ENCODE data around the gene TMEM120B.
"Not testable (repeated sequence)": the region's sequence is repeated elsewhere in the genome, so short reads cannot be mapped to it uniquely, and the experiment has no call there.

Gene TMEM120B

GRCh38 chr12:121776190-121777098, 63.9 kb downstream of the TMEM120B start:
- DNase-seq, result peak; percentile 87 to 88

- no peak for DNase-seq
These were observed 66.2 kb downstream of the TMEM120B start for GRCh38 chr12:121778567-121779421.

GRCh38 chr12:121779422-121779895, 66.9 kb downstream of the TMEM120B start:
- DNase-seq, result no peak

- no peak for DNase-seq
These were observed 67.9 kb downstream of the TMEM120B start for GRCh38 chr12:121780429-121780828.

GRCh38 chr12:121781484-121781997, 69.0 kb downstream of the TMEM120B start:
- DNase-seq, result no peak

- peak; percentile 71 to 75 for DNase-seq
These were observed 69.7 kb downstream of the TMEM120B start for GRCh38 chr12:121781998-121782979.

GRCh38 chr12:121783766-121784165, 71.2 kb downstream of the TMEM120B start:
- DNase-seq, result no peak

GRCh38 chr12:121784460-121784859, 71.9 kb downstream of the TMEM120B start:
- no peak for DNase-seq

GRCh38 chr12:121786440-121786825, 73.9 kb downstream of the TMEM120B start:
- peak in 1 of 2 donors; percentile 64 for DNase-seq

GRCh38 chr12:121787063-121788025, 74.8 kb downstream of the TMEM120B start:
- DNase-seq, result peak; percentile 61 to 79

- DNase-seq, result no peak
These were observed 75.7 kb downstream of the TMEM120B start for GRCh38 chr12:121788176-121788818.

- peak; percentile 67 to 70 for DNase-seq
These were observed 76.8 kb downstream of the TMEM120B start for GRCh38 chr12:121789233-121789781.

GRCh38 chr12:121789800-121790728, 77.5 kb downstream of the TMEM120B start:
- peak; percentile 96 to 97 for DNase-seq

GRCh38 chr12:121790785-121791184, 78.2 kb downstream of the TMEM120B start:
- not testable (repeated sequence) for DNase-seq

GRCh38 chr12:121791671-121792551, 79.4 kb downstream of the TMEM120B start:
- DNase-seq, result peak; percentile 64 to 69

GRCh38 chr12:121792607-121793439, 80.3 kb downstream of the TMEM120B start:
- peak; percentile 69 to 74 for DNase-seq

- no peak for DNase-seq
These were observed 80.9 kb downstream of the TMEM120B start, which contains the start of gene RHOF for GRCh38 chr12:121793440-121793837. Gene RHOF (minus strand): TSS chr12:121793688. CDS start chr12:121793633, 55 bp downstream.

Data from CD4-positive, alpha-beta T cell treated with Interleukin-4 for 1 hour (primary cell).